ENCODE data around the gene ASIC2. TPM values are rescaled to one million over a fixed set of nuclear protein-coding genes. Genes with fewer than 3 reads are reported as not detected.

Gene ASIC2
- total RNA-seq, 1 experiment from 2014 or later, result not detected

GRCh38 chr17:33046361-33047255 is 246.5 kb downstream of the ASIC2 start (continued):
- TF ChIP-seq POLR2AphosphoS5 (IDR thresholded peaks at IDR 0.05; ENCODE audit: low read depth, low read length) (no peak), EGR1 (IDR thresholded peaks at IDR 0.05; ENCODE audit: low read depth) (no peak), CEBPB (IDR thresholded peaks at IDR 0.05; ENCODE audit: low read depth) (no peak), ZNF274 (IDR thresholded peaks at IDR 0.05; ENCODE audit: low read depth, low read length) (no peak), JUND (IDR thresholded peaks at IDR 0.05) (no peak), SRF (IDR thresholded peaks at IDR 0.05; ENCODE audit: low read depth) (no peak), CTCF (IDR thresholded peaks at IDR 0.05 in 2 of 3, conservative IDR thresholded peaks at IDR 0.05 in 1 of 3; ENCODE audit: borderline replicate concordance in 1 of 3, insufficient read depth in 1 of 3, low read depth in 2 of 3, low read length in 2 of 3) (no peak), YY1 (IDR thresholded peaks at IDR 0.05; ENCODE audit: extremely low read depth, insufficient replicate concordance, low read depth, low read length) (no peak), MAX (IDR thresholded peaks at IDR 0.05) (no peak)

GRCh38 chr17:33045216-33045615 is 247.9 kb downstream of the ASIC2 start:
- Histone ChIP-seq H3K4me1 (ENCODE audit: control insufficient read depth in 1 of 2, insufficient read depth in 2 of 2, low read length in 2 of 2) (no peaks in the 10 kb centered on the region), H4K20me1 (ENCODE audit: insufficient read depth) (no peaks in the 10 kb centered on the region), H3K36me3 (ENCODE audit: control insufficient read depth in 1 of 2, insufficient read depth in 2 of 2, low read length in 2 of 2) (no peaks in the 10 kb centered on the region), H3K27ac (ENCODE audit: low read depth, low read length) (no peak overlapping the region), H2AFZ (ENCODE audit: low read depth, low read length, poor library complexity, severe bottlenecking) (no peak overlapping the region), H3K79me2 (ENCODE audit: insufficient read depth, low read length) (no peaks in the 10 kb centered on the region), H3K4me3 (replicated peaks in 1 of 2; ENCODE audit: low read depth in 1 of 2, low read length in 2 of 2) (no peak overlapping the region), H3K9me2 (ENCODE audit: insufficient read depth) (no peaks in the 10 kb centered on the region), H3K4me2 (ENCODE audit: low read length) (no peak overlapping the region), H3K9me3 (ENCODE audit: control insufficient read depth in 1 of 2, insufficient read depth in 1 of 2, low read depth in 1 of 2, low read length in 2 of 2) (no peaks in the 10 kb centered on the region), H3K27me3 (ENCODE audit: insufficient read depth, low read length) (peaks cover 3% of the 10 kb centered on the region; the same call in 1 of the 2 replicates), H3K9ac (ENCODE audit: low read length) (no peak overlapping the region)
- ChIA-PET POLR2A (no interaction called here), RAD21 (ENCODE audit: low non-redundant PET in 1 of 2, low total read pairs in 2 of 2, uncharacterized antibody in 2 of 2, unreplicated experiment in 2 of 2) (no interaction called here), CTCF (no interaction called here)
- intact Hi-C loops (cut with micrococcal nuclease), result loop anchor here (10.0 kb wide), 1 partner anchor 710 kb away; no protein-coding TSS in a partner anchor
- BruUV-seq (replicated peaks), result no TSS peak
- DNase-seq (ENCODE audit: low read depth, low spot score), result no peak
- ATAC-seq, result no peak
- TF ChIP-seq POLR2AphosphoS5 (IDR thresholded peaks at IDR 0.05; ENCODE audit: low read depth, low read length), result no peak
- no peak for TF ChIP-seq ELF1 (IDR thresholded peaks at IDR 0.05; ENCODE audit: borderline replicate concordance, low read depth)
- TF ChIP-seq SIN3A (IDR thresholded peaks at IDR 0.05; ENCODE audit: low read depth), result no peak
- TF ChIP-seq YY1 (IDR thresholded peaks at IDR 0.05; ENCODE audit: extremely low read depth, insufficient replicate concordance, low read depth, low read length), result no peak
- TF ChIP-seq EGR1 (IDR thresholded peaks at IDR 0.05; ENCODE audit: low read depth), result no peak
- no peak for TF ChIP-seq REST (IDR thresholded peaks at IDR 0.05; ENCODE audit: low read depth)
- TF ChIP-seq CBX3 (IDR thresholded peaks at IDR 0.05; ENCODE audit: low read depth), result no peak
- no peak for TF ChIP-seq CTCF (IDR thresholded peaks at IDR 0.05 in 2 of 3, conservative IDR thresholded peaks at IDR 0.05 in 1 of 3; ENCODE audit: borderline replicate concordance in 1 of 3, insufficient read depth in 1 of 3, low read depth in 2 of 3, low read length in 2 of 3)
- TF ChIP-seq RAD21 (IDR thresholded peaks at IDR 0.05; ENCODE audit: low read depth), result no peak
- TF ChIP-seq ZNF274 (IDR thresholded peaks at IDR 0.05; ENCODE audit: low read depth, low read length), result no peak
- no peak for TF ChIP-seq ATF3 (IDR thresholded peaks at IDR 0.05)
